GM19240 (cell line): ENCODE measurements around the gene DHDH.
"Not testable (repeated sequence)": the region's sequence is repeated elsewhere in the genome, so short reads cannot be mapped to it uniquely, and the experiment has no call there.

Source experiments
- DNase-seq: peaks from one replicate; pipeline ENCODE4 v3.0.0; 2011; ENCODE audit warnings: low spot score; ENCODE audit not compliant: insufficient read length

Gene DHDH

DNA sequence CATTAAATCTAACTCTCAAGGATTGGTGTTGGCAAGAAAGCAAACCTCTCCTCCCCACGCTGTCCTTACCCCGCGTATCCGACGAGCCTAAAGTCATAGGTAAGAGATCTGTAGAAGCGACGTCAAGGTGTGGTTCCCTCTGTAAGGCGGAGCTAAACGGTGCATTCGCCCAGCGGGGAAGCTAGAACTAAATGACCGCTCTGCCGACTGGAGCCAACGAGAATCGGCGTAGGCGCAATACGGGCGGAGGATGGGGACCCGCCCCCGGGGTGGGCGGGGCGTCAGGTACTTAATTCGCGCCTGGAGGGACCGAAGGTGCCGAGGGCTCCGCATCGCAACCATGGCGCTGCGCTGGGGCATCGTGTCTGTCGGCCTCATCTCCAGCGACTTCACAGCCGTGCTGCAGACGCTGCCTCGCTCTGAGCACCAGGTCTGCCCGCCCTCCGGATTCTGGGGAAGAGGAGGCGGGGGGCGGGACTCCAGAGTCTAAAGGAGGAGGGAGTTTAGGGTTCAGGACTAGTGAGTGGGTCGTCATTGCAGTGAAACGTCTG lies at the start of gene DHDH:
DHDH (plus strand) TSS at position 318 of the 551 bp plus-strand sequence; CDS start at position 341, 23 bp downstream.
- DNase-seq = peak; percentile 47

DNA sequence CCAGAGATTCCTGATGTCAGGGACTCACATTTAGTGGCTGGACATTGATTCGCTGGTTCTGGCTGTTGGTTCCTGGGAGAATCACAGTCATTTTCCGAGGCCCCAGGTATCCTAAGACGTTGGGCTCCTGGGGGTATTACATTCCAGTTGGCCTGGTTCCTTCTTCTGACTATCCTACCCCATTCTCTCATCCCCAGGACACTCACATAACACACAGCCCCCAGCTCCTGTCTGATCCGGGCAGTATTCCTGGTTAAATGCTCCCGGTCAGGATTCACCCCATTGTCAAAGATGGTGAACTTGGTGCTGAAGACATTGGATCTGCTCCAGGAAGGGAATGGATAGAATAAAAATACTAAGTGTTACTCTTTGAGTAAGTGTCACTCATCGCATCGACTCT lies 49.8 kb upstream of the DHDH start:
- DNase-seq = no peak

DNA sequence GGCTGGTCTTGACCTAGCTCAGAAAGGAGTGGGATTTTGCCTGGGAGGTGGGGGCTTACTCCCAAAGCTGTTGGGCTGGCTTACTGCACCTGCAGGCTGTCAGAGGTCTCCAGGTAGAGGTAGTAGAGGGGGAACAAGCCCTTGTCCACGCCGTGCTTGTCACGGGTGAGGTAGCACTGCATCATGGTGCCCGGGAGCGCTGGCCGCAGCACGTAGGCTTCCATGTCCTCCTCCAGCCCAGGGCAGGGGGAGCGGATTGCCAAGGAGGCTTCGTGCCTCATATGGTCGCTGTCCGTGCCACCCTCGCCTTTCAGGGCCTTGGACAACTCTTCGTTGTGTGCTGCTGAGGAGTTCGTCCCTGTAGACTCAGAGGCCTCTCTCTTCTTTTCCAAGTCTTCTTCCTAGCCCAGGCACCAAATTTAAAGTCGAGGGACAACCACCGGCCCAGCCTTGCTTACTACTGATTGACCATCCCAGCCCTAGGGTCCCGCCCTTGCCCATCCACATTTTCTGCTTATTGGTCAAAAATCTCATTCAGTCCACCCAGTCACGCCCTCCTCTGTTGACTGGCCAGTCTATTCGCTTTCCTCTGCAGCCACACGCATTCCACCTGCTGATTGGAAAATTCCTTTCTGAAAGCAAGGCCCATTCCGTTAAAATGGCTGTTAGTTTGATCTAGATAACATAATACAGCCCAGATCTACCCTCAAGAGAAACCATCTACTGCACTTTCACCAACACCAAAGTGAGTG lies 45.5 kb upstream of the DHDH start:
- DNase-seq = no peak

DNA sequence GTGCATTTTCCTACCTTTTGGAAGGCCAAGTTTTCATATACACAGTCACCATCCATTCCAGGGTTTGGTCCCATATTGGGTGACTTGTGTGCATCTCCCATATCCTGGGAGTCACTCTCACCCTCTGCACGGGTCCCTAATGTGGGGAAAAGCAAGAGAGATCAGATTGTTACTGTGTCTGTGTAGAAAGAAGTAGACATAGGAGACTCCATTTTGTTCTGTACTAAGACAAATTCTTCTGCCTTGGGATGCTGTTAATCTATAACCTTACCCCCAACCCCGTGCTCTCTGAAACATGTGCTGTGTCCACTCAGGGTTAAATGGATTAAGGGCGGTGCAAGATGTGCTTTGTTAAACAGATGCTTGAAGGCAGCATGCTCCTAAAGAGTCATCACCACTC lies 44.0 kb upstream of the DHDH start:
- DNase-seq = not testable (repeated sequence)

DNA sequence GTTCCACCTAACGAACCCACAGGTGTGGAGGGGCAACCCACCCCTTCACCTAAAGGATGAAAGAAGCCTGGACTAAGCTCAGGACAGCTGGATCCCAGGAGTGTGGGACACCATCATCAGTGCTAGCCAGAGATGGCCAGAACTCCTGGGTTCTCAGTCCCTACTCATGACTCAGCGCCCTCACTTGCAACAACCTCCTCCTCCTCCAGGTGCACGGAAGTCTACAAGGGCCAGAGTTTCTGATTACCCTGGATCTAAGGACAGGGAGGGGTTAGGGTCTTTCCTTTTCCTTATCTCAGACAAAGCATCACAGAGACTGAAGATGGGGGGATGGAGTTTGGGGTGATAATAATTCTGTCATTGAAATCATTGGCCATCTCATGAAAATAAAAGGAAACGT lies 42.9 kb upstream of the DHDH start:
- no peak for DNase-seq

DNA sequence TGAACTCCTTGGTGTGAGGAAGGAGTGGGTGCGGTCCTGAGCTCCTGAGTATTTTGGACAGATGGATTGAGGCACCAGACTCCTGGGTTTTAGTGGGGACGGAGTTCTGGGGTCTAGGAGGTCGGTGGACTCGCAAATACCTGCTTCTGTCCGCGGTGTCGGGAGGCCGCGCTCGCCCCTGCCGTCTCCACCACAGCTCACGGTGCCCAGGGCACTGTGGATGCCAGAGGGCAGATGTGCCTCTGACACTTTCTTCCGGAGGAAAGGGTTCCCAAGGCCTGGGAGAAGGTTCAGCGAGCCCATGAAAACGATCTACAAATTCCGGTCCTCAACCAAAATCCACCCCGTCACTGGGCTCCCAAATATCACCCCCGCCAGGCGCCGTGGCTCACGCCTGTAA lies 38.3 kb upstream of the DHDH start:
- DNase-seq = no peak

DNA sequence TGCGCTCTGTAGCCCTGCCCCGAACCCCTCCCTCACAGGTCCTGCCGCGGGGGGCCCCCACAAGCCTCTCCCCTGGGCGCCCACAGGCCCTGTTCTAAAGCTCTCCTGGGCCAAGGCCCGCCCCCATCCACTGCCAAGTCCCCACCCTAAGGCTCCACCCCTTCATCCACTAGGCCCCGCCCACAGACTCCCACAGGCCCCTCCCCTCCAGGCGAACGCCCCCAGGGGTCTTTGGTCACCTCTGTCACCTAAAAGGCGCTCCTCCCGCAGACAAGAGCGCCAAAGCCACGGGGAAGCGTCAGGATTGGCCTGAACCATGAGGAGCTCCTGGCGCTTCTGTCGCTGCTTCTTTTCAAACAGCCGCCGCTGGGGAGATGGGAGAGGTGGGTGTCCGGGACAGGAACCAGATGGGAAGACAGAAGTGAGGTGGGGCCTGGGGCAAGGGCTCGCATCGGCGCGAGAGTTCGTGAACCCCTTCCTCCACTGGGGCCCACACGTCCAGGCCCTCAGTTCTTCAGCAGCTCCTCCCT lies 37.2 kb upstream of the DHDH start:
- DNase-seq = no peak

DNA sequence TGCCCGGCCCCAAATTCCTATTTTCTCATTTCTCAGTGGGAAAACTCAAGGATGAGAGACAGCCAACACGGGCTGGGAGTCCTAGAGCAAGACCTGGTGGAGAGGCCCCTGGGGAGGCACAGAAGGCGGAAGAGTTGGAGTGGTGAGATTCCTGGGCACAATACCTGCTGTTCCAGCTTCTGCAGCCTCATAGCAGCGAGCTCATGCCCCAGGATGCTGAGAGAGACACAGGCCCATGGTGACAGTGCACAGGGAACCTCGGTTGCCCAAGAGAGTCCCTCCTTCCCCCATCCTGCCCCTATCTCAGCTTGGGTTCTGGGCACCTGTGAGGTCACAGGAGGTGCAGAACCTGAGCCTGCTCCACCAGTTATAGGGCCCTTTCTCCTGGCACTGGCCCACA lies 36.3 kb upstream of the DHDH start:
- DNase-seq = no peak

DNA sequence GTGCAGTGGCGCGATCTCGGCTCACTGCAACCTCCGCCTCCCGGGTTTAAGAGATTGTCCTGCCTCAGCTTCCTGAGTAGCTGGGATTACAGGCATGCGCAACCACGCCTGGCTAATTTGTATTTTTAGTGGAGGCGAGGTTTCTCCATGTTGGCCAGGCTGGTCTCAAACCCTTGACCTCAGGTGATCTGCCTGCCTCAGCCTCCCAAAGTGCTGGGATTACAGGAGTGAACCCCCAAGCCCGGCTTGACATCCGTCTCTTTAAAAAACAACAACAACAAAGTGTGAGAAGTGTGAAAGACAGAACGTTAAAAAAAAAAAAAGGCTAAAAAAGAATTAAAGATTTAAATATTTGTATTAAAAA lies 34.1 kb upstream of the DHDH start:
- DNase-seq = not testable (repeated sequence)

DNA sequence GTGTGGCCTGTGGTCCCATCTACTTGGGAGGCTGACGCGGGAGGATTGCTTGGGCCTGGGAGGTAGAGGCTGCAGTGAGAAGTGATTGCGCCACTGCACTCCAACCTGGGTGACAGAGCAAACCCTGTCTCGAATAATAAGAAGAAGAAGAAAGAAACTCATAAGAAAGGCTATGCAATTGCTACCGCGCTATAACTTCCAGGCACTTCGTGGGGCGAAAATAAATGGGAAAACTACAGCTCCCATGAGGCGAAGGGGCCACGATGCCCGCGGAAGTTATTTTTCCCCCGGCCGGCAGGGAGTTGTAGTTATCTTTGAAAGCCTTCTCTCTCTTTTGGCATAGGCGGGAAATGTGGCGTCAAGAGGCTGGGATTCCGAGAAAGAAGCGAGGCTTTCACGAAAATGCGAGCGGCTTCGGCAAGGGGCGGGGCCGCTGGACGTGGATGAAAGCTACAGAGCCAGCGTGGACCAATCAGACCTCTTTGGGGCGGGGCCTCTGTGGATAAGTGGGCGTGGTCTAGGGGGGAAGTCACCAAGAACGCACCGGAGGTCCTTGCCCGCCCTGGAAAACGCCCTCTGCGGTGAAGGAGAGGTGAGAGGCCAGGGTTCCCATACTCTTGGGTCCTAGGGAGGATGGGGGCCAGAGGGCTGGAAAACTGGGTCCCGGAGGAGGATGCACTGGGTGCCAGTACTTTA lies 33.6 kb upstream of the DHDH start, which contains the start of gene NUCB1:
NUCB1 (plus strand) TSS at position 532 of the 696 bp plus-strand sequence. CDS start 485 bp downstream, outside the sequence.
- peak; percentile 99 for DNase-seq

DNA sequence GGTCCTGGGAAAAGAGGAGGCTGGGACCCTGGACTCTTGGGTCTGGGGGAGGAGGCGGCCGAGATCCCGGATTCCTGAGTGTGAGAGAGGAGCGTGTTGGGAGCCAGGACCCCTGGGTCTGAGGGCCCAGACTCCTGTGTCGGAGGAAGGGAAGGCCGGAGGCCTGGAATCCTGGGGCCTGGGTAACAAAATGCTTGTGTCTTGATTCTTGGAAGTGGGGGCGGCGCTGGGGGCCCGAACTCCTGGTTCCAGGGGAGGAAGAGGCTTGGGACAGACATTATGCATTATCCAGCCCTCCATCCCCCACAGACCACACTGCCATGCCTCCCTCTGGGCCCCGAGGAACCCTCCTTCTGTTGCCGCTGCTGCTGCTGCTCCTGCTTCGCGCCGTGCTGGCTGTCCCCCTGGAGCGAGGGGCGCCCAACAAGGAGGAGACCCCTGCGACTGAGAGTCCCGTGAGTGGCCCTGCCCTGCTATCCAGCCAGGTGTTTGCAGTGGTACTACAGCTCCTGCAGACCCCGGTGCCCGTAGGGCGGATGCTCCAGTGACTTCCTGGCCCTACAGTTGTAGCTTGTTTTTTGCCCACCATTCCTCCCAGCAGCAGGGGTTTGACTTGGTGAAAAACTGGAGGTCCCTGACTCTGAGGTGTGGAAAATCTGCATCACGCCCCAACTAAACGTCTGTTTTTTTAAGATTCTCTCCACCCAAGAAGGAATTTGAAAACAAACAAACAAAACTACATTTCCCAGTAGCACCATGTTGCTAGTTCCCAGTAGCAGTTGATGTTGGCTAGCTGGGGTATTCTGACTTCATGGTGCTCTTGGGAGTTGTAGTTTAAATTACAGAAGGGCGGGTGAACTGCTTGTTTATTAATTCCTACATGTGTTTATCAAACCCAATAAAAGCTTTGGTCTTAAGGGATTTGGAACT lies 32.8 kb upstream of the DHDH start:
- DNase-seq = peak; percentile 63

DNA sequence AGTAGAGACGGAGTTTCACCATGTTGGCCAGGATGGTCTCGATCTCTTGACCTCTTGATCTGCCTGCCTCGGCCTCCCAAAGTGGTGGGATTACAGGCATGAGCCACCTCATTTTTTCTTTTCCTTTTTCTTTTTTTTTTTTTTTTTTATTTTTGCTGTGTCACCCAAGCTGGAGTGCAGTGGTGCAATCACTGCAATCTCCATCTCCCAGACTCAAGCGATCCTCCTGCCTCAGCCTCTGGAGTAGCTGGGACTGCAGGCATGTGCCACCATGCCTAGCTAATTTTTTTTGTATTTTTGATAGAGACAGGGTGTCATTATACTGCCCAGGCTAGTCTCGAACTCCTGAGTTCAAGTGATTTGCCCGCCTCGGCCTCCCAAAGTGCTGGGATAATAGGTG lies 31.2 kb upstream of the DHDH start:
- DNase-seq = not testable (repeated sequence)

DNA sequence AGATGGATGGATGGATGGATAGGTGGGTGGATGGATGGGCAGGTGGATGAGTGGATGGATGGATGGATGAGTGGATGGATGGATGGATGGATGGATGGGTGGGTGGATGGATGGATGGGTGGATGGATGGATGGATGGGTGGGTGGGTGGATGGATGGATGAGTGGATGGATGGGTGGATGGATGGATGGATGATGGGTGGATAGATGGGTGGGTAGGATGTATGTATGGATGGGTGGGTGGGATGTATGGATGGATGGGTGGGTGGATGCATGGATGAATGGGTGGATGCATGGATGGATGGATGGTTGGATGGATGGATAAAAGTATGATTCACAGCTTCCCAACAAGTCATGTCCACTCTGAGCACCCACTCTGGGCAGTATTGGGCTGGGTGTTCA lies 29.7 kb upstream of the DHDH start:
- not testable (repeated sequence) for DNase-seq

DNA sequence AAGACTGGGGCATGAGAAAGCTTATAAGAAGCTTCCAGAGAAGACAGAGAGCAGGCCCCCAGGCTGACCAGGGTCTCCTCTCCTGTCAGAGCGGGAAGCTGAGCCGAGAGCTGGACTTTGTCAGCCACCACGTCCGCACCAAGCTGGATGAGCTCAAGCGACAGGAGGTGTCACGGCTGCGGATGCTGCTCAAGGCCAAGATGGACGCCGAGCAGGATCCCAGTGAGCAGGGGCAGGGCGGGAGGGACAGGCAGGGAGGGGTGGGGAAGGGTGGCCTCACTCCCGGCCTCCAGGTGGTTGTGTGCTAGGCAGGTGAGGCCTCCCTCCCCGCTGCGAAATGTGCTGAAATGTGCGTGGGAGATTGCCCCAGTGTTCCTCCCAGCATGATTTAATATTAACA lies 27.8 kb upstream of the DHDH start:
- DNase-seq = no peak

DNA sequence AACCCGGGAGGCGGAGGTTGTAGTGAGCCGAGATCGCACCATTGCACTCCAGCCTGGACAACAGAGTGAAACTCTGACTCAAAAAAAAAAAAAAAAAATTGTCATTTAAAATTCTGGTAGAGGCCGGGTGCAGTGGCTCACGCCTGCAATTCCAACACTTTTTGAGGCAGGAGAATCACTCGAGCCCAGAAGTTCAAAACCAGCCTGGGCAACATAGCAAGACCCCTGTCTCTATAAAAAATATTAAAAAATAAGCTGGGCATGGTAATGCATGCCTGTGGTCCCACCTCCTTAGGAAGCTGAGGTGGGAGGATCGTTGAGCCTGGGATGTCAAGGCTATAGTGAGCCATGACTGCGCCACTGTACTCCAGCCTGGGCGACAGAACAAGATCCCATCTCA lies 27.2 kb upstream of the DHDH start:
- DNase-seq = no peak

DNA sequence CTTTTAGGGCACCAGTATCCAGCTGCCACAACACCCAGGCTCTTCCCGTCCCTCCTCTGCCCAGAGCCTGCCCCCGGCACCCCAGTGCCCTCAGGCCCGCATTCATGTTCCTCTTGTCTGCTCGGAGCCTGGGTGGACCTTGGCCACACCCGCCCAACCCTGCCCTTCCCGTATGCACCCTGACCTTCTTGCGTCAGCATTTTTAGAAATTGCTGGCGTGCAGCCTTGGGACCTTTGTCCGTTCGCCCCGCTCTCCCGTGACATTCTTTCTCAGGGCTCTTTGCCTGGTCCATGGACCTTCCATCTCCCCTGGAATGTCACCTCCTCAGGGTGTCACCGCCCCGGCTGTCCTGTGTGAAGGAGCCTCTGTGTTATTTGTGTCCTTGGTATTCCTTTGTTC lies 25.8 kb upstream of the DHDH start:
- no peak for DNase-seq

DNA sequence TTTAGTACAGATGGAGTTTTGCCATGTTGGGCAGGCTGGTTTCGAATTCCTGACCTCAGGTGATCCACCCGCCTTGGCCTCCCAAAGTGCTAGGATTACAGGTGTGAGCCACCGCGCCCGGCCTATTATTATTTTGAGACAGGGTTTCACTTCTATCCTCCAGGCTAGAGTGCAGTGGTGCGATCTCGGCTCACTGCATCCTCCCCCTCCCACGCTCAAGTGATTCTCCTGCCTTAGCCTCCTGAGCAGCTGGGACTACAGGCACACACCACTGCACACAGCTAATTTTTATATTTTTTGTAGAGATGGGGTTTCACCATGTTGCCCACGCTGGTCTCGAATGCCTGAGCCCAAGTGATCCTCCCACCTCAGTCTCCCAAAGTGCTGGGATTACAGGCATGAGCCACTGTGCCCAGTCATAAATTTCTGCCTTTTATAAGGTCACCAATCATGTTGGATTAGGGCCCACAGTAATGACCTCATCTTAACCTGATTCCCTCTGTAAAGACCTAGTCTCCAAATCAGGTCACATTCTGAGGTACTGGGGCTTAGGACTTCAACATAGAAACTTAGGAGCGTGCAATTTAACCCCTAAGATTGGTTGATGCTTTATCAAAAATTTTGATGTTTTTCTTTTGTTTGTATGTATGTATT lies 23.9 kb upstream of the DHDH start:
- DNase-seq = not testable (repeated sequence)

DNA sequence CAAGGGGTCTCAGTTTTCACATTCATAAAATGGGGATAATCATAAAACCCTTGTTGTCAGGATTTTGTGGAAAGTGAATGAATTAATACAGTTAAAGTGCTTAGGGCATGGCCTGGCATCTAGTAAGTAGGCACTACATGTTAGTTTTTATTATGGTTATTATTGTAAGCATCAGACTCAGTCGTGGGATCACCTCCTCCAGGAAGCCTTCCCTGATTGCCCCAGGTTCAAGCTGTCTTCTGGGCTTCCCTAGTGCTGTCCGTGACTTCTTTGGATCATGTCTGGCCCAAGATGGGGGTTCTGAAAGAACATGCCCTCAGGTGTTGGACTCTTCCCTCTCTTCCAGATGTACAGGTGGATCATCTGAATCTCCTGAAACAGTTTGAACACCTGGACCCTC lies 22.7 kb upstream of the DHDH start:
- DNase-seq = no peak

DNA sequence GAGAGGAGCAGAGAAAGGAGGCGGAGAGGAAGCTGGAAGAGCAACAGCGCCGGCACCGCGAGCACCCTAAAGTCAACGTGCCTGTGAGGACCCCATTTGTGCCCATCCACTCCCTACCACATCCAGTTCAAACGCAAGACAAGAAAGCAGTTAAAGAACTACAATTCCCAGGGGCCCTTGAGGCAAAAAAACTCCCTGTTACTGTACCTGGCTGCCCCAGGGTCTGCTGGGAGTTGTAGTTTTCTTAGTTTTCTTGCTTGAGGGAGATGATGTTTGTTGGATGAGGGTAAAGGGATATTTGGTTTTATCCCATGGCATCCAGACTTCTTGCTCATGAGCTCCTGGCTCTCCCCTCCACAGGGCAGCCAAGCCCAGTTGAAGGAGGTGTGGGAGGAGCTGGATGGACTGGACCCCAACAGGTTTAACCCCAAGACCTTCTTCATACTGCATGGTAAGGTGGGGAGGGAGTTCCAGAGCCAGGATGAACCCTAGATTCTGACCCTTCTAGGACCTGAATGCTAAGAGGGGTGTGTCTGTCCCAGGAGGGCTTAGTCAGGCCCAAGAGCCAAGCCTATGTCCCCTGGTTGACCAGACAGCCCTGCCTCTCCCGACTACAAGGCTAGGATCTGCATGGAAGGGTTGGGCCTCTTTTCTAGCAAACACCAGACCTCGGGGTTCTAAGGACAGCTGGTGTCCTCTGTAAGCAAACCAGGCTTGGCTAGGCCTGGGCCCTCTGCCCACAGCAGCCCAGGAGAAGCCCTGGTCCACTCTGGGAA lies 20.2 kb upstream of the DHDH start:
- no peak for DNase-seq

DNA sequence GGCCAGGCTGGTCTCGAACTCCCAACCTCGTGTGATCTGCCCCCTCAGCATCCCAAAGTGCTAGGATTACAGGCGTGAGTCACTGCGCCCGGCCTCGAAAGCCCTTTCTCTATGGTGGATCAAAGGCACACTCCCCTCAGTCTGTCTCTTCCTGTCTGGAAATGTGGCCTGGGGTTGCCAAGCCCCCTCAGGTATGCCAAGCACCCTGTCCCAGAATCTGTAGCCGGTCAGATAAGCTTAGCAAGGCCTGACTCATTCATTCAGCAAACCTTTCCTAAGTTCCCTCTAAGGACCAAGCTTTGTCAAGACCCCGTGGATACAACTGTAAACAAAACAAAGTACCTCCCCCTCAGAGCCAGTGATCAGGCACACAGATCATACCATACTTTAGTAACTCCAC lies 19.3 kb upstream of the DHDH start:
- no peak for DNase-seq
